ENCODE data around the gene PODXL2.

GRCh38 chr3:127624063-127624462 lies 4.9 kb upstream of the PODXL2 start:
- TF ChIP-seq CTCF (IDR thresholded peaks at IDR 0.05; ENCODE audit: insufficient read depth, low read length) (no peak), REST (IDR thresholded peaks at IDR 0.05; ENCODE audit: insufficient replicate concordance, low read depth) (no peak), POLR2AphosphoS5 (IDR thresholded peaks at IDR 0.05; ENCODE audit: low read depth) (no peak)

Measured in HL-60 (cell line).